ENCODE data around the gene CAPZB.

CAPZB gene

GRCh38 chr1:19338323-19338762 is 147.0 kb downstream of the CAPZB start:
- Histone ChIP-seq H3K9ac (ENCODE audit: low read depth, low read length, poor library complexity, severe bottlenecking) (no peak overlapping the region), H3K4me2 (ENCODE audit: low read depth, low read length, poor library complexity, severe bottlenecking) (no peak overlapping the region), H3K4me3 (ENCODE audit: low read length, poor library complexity, severe bottlenecking) (no peak overlapping the region), H3F3A (ENCODE audit: low read depth) (no peaks in the 10 kb centered on the region), H3K36me3 (ENCODE audit: insufficient read depth, low read length) (peaks cover 41% of the 10 kb centered on the region; the same call in 1 of the 2 replicates), H3K9me2 (replicated peaks; ENCODE audit: low read depth, low read length) (no peaks in the 10 kb centered on the region), H3K9me3 (ENCODE audit: insufficient read depth, low read depth, low read length) (no peaks in the 10 kb centered on the region), H2AFZ (ENCODE audit: low read length) (no peak overlapping the region), H3K4me1 (ENCODE audit: insufficient read depth, low read length, poor library complexity, severe bottlenecking) (no peaks in the 10 kb centered on the region), H3K79me2 (ENCODE audit: insufficient read depth, low read length) (no peaks in the 10 kb centered on the region), H3K27me3 (ENCODE audit: insufficient read depth, low read length, poor library complexity, severe bottlenecking) (no peaks in the 10 kb centered on the region), H4K20me1 (ENCODE audit: insufficient read depth, low read length, poor library complexity, severe bottlenecking) (no peaks in the 10 kb centered on the region)
- no peak for TF ChIP-seq CTCF (conservative IDR thresholded peaks at IDR 0.05; ENCODE audit: low read length)
- no peak for TF ChIP-seq EZH2phosphoT487 (IDR thresholded peaks at IDR 0.05; ENCODE audit: borderline replicate concordance)

GRCh38 chr1:19337289-19337688 is 148.1 kb downstream of the CAPZB start:
- H3F3A ChIP-seq (ENCODE audit: low read depth) = no peaks in the 10 kb centered on the region

GRCh38 chr1:19336543-19336942 is 148.8 kb downstream of the CAPZB start:
- Histone ChIP-seq H3K9me3 (ENCODE audit: insufficient read depth, low read depth, low read length) (no peaks in the 10 kb centered on the region), H2AFZ (ENCODE audit: low read length) (no peak overlapping the region), H3K27me3 (ENCODE audit: insufficient read depth, low read length, poor library complexity, severe bottlenecking) (no peaks in the 10 kb centered on the region), H3K9ac (ENCODE audit: low read depth, low read length, poor library complexity, severe bottlenecking) (no peak overlapping the region), H3K4me1 (ENCODE audit: insufficient read depth, low read length, poor library complexity, severe bottlenecking) (no peaks in the 10 kb centered on the region), H4K20me1 (ENCODE audit: insufficient read depth, low read length, poor library complexity, severe bottlenecking) (no peaks in the 10 kb centered on the region), H3K36me3 (ENCODE audit: insufficient read depth, low read length) (peaks cover 29% of the 10 kb centered on the region; the same call in 1 of the 2 replicates), H3K79me2 (ENCODE audit: insufficient read depth, low read length) (no peaks in the 10 kb centered on the region), H3K9me2 (replicated peaks; ENCODE audit: low read depth, low read length) (no peaks in the 10 kb centered on the region), H3K4me3 (ENCODE audit: low read length, poor library complexity, severe bottlenecking) (no peak overlapping the region), H3K4me2 (ENCODE audit: low read depth, low read length, poor library complexity, severe bottlenecking) (no peak overlapping the region), H3F3A (ENCODE audit: low read depth) (no peaks in the 10 kb centered on the region)
- TF ChIP-seq EZH2phosphoT487 (IDR thresholded peaks at IDR 0.05; ENCODE audit: borderline replicate concordance) (no peak), CTCF (conservative IDR thresholded peaks at IDR 0.05; ENCODE audit: low read length) (no peak)

More at GRCh38 chr1:19337289-19337688, 148.1 kb downstream of the CAPZB start:
- Histone ChIP-seq H3K4me3 (ENCODE audit: low read length, poor library complexity, severe bottlenecking) (no peak overlapping the region), H3K4me2 (ENCODE audit: low read depth, low read length, poor library complexity, severe bottlenecking) (no peak overlapping the region), H4K20me1 (ENCODE audit: insufficient read depth, low read length, poor library complexity, severe bottlenecking) (no peaks in the 10 kb centered on the region), H3K4me1 (ENCODE audit: insufficient read depth, low read length, poor library complexity, severe bottlenecking) (no peaks in the 10 kb centered on the region), H3K79me2 (ENCODE audit: insufficient read depth, low read length) (no peaks in the 10 kb centered on the region), H3K9me2 (replicated peaks; ENCODE audit: low read depth, low read length) (no peaks in the 10 kb centered on the region), H3K36me3 (ENCODE audit: insufficient read depth, low read length) (peaks cover 32% of the 10 kb centered on the region; the same call in 1 of the 2 replicates), H3K9me3 (ENCODE audit: insufficient read depth, low read depth, low read length) (no peaks in the 10 kb centered on the region), H3K9ac (ENCODE audit: low read depth, low read length, poor library complexity, severe bottlenecking) (no peak overlapping the region), H2AFZ (ENCODE audit: low read length) (no peak overlapping the region), H3K27me3 (ENCODE audit: insufficient read depth, low read length, poor library complexity, severe bottlenecking) (no peaks in the 10 kb centered on the region)
- no peak for TF ChIP-seq CTCF (conservative IDR thresholded peaks at IDR 0.05; ENCODE audit: low read length)
- TF ChIP-seq EZH2phosphoT487 (IDR thresholded peaks at IDR 0.05; ENCODE audit: borderline replicate concordance) = no peak

Data from Loucy (cell line).